DOHH2 (cell line): ENCODE measurements around the gene TACR2.

Experiments
- H3F3A ChIP-seq: fragments of 200-600 bp; sonication (generic), shearing (Covaris generic); 2 replicates; pipeline ENCODE4 v1.6.0; 2016; ENCODE audit warnings: antibody characterized with exemption, mild to moderate bottlenecking; ENCODE audit not compliant: control insufficient read depth, insufficient read depth
- H3K27ac ChIP-seq: fragments of 200-600 bp; sonication (generic); 2 replicates; pipeline ENCODE4 v1.5.1; 2014; ENCODE audit warnings: low read depth, mild to moderate bottlenecking, low read length, moderate library complexity
- H3K27me3 ChIP-seq: fragments of 200-600 bp; sonication (generic); 2 replicates; pipeline ENCODE4 v1.6.1; 2014; ENCODE audit warnings: mild to moderate bottlenecking, low read length, mixed read lengths; ENCODE audit not compliant: control insufficient read depth
- H3K36me3 ChIP-seq: fragments of 200-600 bp; sonication (generic); 2 replicates; pipeline ENCODE4 v1.6.1; 2014; ENCODE audit warnings: mild to moderate bottlenecking, low read length, moderate library complexity, mixed read lengths; ENCODE audit not compliant: control insufficient read depth
- H3K4me1 ChIP-seq: fragments of 200-600 bp; sonication (generic); 2 replicates; pipeline ENCODE4 v1.6.1; 2014; ENCODE audit warnings: mild to moderate bottlenecking, low read length, mixed read lengths; ENCODE audit not compliant: control insufficient read depth
- H3K4me2 ChIP-seq: fragments of 200-600 bp; sonication (generic); 2 replicates; pipeline ENCODE4 v1.6.0; 2014; ENCODE audit warnings: mild to moderate bottlenecking, low read length, moderate library complexity
- H3K4me3 ChIP-seq: fragments of 200-600 bp; sonication (generic); 2 replicates; pipeline ENCODE4 v1.5.1; 2014; ENCODE audit warnings: mild to moderate bottlenecking, low read length, mixed read lengths
- H3K79me2 ChIP-seq: fragments of 200-600 bp; sonication (generic); 2 replicates; pipeline ENCODE4 v1.6.1; 2014; ENCODE audit warnings: mild to moderate bottlenecking, low read length, mixed read lengths; ENCODE audit not compliant: control insufficient read depth
- H3K9me2 ChIP-seq: fragments of 200-600 bp; sonication (generic); replicated peaks from 2 replicates; pipeline ENCODE4 v1.6.1; 2014; ENCODE audit warnings: mild to moderate bottlenecking, low read length, mixed read lengths; ENCODE audit not compliant: control insufficient read depth
- H3K9me3 ChIP-seq: fragments of 200-600 bp; sonication (generic); 2 replicates; pipeline ENCODE4 v1.6.1; 2014; ENCODE audit warnings: antibody characterized with exemption, low read length, mixed read lengths; ENCODE audit not compliant: control insufficient read depth, insufficient read depth
- H4K20me1 ChIP-seq: fragments of 200-600 bp; sonication (generic); 2 replicates; pipeline ENCODE4 v1.6.0; 2014; ENCODE audit warnings: low read depth, mild to moderate bottlenecking, antibody characterized with exemption, low read length, moderate library complexity; ENCODE audit not compliant: control insufficient read depth, insufficient read depth
- EZH2phosphoT487 ChIP-seq: fragments of 200-600 bp; sonication (generic); IDR thresholded peaks from 2 replicates; pipeline ENCODE4 v1.6.1; 2017; ENCODE audit warnings: borderline replicate concordance, mild to moderate bottlenecking, antibody characterized with exemption, low read length, moderate library complexity, mixed read lengths
- TF ChIP-seq, protein P1 (sequence below): fragments of 200-600 bp; sonication (generic); IDR thresholded peaks from one replicate; pipeline ENCODE4 v1.5.1; 2014; ENCODE audit warnings: antibody characterized with exemption, mild to moderate bottlenecking, low read depth, low read length; ENCODE audit not compliant: poor library complexity, severe bottlenecking

Gene TACR2

GRCh38 chr10:69364232-69364940 lies 52.3 kb downstream of the TACR2 start:
- no peaks in the 10 kb centered on the region for H3K4me1 ChIP-seq
- TF ChIP-seq, protein P1, sequence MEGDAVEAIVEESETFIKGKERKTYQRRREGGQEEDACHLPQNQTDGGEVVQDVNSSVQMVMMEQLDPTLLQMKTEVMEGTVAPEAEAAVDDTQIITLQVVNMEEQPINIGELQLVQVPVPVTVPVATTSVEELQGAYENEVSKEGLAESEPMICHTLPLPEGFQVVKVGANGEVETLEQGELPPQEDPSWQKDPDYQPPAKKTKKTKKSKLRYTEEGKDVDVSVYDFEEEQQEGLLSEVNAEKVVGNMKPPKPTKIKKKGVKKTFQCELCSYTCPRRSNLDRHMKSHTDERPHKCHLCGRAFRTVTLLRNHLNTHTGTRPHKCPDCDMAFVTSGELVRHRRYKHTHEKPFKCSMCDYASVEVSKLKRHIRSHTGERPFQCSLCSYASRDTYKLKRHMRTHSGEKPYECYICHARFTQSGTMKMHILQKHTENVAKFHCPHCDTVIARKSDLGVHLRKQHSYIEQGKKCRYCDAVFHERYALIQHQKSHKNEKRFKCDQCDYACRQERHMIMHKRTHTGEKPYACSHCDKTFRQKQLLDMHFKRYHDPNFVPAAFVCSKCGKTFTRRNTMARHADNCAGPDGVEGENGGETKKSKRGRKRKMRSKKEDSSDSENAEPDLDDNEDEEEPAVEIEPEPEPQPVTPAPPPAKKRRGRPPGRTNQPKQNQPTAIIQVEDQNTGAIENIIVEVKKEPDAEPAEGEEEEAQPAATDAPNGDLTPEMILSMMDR: no peak
- no peak for TF ChIP-seq EZH2phosphoT487
- H3K79me2 ChIP-seq: 0 out of 2 replicates have a peak, but pooled peaks cover 2% of the 10 kb centered on the region
- H4K20me1 ChIP-seq: no peaks in the 10 kb centered on the region
- no peaks in the 10 kb centered on the region for H3K9me2 ChIP-seq
- no peak overlapping the region for H3K27ac ChIP-seq
- no peaks in the 10 kb centered on the region for H3K9me3 ChIP-seq
- peaks cover 31% of the 10 kb centered on the region for H3K36me3 ChIP-seq
- no peaks in the 10 kb centered on the region for H3K27me3 ChIP-seq
- no peak overlapping the region for H3K4me2 ChIP-seq
- H3F3A ChIP-seq: no peaks in the 10 kb centered on the region
- H3K4me3 ChIP-seq: no peak overlapping the region

- Histone ChIP-seq H3K4me1 (no peaks in the 10 kb centered on the region), H3K27me3 (no peaks in the 10 kb centered on the region), H3K4me3 (no peak overlapping the region), H4K20me1 (no peaks in the 10 kb centered on the region), H3K79me2 (0 out of 2 replicates have a peak, but pooled peaks cover 4% of the 10 kb centered on the region), H3K9me2 (no peaks in the 10 kb centered on the region), H3K9me3 (no peaks in the 10 kb centered on the region), H3K36me3 (peaks cover 24% of the 10 kb centered on the region), H3F3A (no peaks in the 10 kb centered on the region), H3K27ac (no peak overlapping the region), H3K4me2 (no peak overlapping the region)
- no peak for TF ChIP-seq EZH2phosphoT487
- TF ChIP-seq, protein P1: no peak
Measured at GRCh38 chr10:69363666-69364065, 53.1 kb downstream of the TACR2 start.

DNA sequence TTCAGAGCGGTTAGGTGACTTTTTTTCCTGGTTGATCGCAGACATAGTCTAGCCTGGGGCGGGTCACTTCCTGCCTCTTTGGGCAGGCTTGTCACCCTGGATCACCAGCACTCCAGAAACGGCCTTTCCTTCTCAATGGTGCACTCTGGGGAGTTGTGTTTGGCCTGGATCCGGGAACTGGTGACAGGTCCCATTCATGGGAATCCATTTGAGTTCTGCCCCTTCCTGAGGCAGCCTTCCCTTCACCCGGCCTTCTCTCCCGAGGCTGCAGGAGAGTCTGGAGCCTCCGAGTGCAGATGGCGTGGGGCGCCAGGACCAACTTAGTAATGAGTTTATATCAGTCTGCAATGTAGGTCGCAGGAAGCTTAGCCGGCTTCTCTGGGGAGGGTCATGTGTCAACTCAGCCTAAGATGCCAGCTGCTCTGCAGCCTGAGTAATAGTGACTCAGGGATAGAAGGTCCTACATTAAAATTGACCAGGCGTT lies 54.2 kb downstream of the TACR2 start:
- Histone ChIP-seq H4K20me1 (no peaks in the 10 kb centered on the region), H3K36me3 (peaks cover 15% of the 10 kb centered on the region), H3K27ac (no peak overlapping the region), H3K9me2 (no peaks in the 10 kb centered on the region), H3K79me2 (0 out of 2 replicates have a peak, but pooled peaks cover 4% of the 10 kb centered on the region), H3K4me2 (no peak overlapping the region), H3K9me3 (no peaks in the 10 kb centered on the region), H3K27me3 (no peaks in the 10 kb centered on the region), H3F3A (no peaks in the 10 kb centered on the region), H3K4me1 (no peaks in the 10 kb centered on the region), H3K4me3 (no peak overlapping the region)
- TF ChIP-seq EZH2phosphoT487: no peak
- TF ChIP-seq, protein P1: no peak
